HG03280 (cell line): Measurements from ENCODE around the gene CLEC12A.

Source experiments
- ATAC-seq: cut with Tn5 transposase; IDR thresholded peaks from one replicate; pipeline ENCODE4 v1.9.1; 2021; ENCODE audit warnings: mild to moderate bottlenecking, moderate library complexity; ENCODE audit not compliant: unreplicated experiment

The CLEC12A gene

GRCh38 chr12:10031771-10032175 is 60.6 kb downstream of the CLEC12A start:
- no peak for ATAC-seq

GRCh38 chr12:10033783-10034545 is 62.8 kb downstream of the CLEC12A start:
- no peak for ATAC-seq
